CD4-positive, alpha-beta T cell treated with Interleukin-4 for 4 hours (primary cell): ENCODE data around the gene MAN1C1.
"Not testable (repeated sequence)": the region's sequence is repeated elsewhere in the genome, so short reads cannot be mapped to it uniquely, and the experiment has no call there.

Experiments
- DNase-seq: peaks from one replicate; pipeline ENCODE4 v3.0.0-alpha.2; 2020

The MAN1C1 gene

DNA sequence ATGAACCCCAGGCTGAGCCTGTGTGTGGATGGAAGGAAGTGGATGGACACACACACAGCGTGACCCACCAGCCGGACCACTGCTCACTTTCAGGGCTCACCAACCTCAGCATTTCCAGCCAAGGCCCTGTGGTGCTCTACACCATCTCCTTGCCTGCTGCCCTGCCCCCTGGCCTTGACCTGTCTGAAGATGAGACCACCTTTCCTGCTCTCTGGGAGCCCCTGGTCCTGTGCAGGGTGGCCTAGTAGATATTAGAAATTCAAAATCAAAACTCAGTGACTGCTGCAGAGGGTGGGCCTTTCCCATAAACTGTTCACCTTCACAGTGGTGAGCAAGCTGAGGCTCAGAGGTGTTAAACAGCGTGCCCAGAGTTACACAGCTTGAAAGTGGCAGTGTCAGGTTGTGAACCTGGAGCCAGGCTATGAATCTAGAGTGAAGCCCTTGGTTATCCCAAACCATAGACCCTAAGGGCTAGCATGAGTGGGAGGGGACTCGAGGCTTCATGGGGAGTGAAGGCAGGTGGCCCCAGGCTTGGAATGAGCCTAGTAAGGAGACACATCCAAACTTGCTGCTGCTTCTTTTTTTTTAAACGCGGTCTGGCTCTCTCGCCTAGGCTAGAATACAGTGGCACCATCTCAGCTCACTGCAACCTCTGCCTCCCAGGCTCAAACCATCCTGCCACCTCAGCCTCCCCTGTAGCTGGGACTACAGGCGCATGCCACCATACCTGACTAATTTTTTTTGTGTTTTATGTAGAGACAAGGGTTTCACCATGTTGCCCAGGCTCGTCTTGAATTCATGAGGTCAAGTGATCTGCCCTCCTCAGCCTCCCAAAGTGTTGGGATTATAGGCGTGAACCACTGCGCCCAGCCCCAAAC lies 41.5 kb downstream of the MAN1C1 start:
- no peak for DNase-seq

DNA sequence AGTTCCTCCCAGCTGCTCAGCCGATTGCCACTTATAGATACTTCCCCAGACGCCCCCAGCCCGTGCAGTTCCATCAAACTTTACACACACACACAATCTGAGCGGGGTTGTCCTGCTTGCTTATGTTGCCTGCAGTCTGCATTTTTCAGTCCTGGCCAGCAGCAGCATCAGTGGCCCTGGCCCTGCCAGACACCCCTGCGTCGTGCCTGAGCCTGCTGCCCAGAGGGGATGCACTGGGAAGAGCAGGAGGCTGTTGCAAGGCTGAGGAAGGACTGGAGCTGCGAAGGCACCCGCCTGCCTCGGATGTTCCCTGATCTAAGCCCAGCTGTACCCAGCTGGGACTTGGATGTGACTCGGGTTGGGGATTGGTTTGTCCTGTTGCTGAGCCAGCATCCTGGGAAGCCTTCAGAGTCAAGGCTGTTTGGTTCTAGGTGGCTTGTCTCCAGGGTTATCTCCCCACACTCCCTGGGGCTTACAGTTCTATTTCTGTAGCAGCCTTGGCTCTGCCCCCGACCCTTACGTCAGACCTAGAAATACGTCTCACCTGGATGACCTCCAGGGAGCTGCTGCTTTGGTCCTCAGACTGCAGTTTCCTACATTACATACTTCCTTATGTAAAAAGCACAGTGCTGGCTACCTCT lies 42.3 kb downstream of the MAN1C1 start:
- DNase-seq, result no peak

- no peak for DNase-seq
These were observed 44.6 kb downstream of the MAN1C1 start for GRCh38 chr1:25661043-25661815.

- DNase-seq, result no peak
These were observed 45.5 kb downstream of the MAN1C1 start for GRCh38 chr1:25662061-25662460.

GRCh38 chr1:25662959-25663358 lies 46.4 kb downstream of the MAN1C1 start:
- not testable (repeated sequence) for DNase-seq

GRCh38 chr1:25664357-25665199 lies 48.0 kb downstream of the MAN1C1 start:
- no peak for DNase-seq

DNA sequence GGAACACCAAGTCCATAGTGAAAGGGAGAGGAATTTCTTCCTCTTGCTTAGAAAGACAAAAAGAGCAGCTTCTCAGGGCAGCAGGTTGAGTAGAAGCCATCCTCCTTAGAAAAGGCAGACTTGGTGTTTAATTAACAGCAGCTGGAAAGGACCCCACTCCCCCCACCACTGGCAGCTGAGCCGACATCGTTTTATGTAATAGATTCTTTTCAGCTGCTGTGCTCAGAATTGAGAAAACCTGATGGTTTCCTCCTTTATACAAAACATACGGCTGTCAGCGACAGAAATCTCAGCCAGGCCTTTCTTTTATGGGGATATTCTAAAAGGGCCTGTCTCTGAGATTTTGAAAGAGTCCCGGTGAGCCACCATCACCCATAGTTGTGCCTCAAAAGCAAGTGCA lies 49.9 kb downstream of the MAN1C1 start:
- no peak for DNase-seq

DNA sequence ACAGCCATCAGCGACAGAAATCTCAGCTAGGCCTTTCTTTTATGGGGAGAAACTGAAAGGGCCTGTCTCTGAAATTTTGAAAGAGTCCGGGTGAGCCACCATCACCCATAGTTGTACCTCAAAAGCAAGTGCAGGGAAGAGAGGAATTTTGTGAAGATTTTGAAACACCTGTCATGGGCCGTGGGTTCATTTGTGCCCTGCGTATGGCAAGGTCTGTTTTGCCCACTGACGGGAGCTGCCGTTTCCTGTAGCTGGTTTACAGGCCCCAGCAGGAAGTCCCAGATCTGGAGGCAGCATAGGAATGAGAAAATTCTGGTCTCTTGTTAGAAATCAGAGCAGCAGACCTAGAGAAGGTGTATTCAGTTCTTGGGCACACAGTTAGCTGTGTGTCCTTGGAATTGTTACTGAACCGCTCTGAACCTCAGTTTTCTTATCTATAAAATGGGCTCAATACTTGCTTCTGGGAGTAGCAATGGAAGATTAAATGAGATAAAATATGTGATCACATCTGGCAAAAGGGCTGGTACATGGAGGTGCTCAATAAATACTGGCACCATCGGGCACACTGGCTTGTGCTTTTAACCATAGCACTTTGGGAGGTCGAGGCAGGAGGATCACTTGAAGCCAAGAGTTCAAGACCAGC lies 52.5 kb downstream of the MAN1C1 start:
- DNase-seq, result no peak

GRCh38 chr1:25669781-25670567 lies 53.4 kb downstream of the MAN1C1 start:
- no peak for DNase-seq

DNA sequence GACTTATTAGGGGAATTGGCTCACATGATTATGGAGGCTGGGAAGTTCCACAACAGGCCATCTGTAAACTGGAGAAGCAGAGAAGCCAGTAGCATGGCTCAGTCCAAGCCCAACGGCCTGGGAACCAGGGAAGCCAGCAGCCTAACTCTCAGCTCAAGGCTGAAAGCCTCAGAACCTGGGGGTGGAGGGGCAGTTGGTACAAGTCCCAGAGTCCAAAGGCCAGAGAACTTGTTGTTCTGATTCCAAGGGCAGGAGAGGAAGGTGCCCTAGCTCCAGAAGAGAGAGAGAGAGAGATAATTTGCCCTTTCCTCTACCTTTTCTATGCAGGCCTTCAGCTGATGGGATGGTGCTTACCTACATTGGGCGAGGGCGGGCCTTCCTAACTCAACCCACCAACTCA lies 55.3 kb downstream of the MAN1C1 start:
- no peak for DNase-seq

DNA sequence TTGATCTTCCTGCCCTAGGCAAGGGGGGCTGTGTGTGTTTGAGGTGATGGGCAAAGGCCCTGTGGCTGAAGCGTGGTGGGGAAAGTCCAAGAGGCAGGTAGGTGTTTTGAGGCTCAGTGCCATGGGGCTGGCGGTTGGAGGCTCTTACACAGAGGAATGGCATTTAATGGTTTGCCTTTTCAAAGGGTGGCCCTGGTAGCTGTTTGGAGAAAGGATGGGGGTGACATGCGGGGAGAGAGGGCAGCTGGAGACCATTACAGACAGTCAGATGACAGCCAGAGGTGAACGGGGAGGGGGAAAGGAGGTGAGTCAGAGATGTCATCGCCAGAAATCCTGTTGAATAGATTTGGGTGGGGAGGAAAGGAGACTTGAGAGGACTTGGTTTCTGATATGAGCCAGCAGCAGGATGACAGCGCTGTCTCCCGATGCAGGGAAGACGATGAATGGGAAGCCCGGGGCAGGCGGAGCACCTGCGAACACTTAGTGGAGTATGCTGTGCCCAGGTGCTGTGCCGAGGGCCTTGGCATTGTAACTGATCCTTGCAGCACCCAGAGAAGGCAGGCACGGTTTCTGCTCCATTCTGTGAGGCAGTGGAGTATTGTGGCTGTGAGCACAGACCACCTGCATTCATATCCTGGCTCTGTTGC lies 56.3 kb downstream of the MAN1C1 start:
- DNase-seq, result no peak

DNA sequence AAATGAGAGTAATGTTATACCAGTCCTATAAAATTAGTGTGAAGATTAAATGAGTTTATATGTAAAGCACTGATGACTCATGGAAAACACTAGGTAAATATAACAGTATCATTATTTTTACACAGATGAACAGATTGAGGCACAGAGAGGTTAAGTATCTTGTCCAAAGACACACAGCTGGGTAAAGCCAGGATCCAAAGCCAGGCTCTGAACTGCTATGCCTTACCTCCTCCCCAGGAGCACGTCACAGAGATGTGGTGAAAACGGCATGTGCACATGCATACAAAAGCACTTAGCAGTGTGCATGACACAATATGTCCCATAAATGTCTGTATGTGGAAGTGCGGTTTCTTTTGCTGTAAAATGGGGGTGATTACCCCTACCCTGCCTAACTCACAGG lies 56.9 kb downstream of the MAN1C1 start:
- DNase-seq, result no peak

- DNase-seq, result no peak
These were observed 57.6 kb downstream of the MAN1C1 start for GRCh38 chr1:25673962-25674806.

DNA sequence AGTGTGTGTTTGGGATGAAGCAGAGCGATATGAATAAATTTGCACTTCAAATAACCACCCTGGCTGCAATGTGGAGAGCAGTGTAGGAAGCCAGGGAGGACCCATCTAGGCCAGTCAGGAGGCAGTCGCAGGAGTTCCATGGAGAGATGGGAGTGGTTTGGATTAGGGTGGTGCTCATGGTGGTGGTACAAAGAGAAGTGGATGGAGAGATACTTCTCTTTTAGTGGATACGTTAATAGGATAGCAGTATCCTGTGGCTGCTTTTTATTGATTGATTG lies 58.2 kb downstream of the MAN1C1 start:
- DNase-seq, result no peak

- DNase-seq, result peak; percentile 75
These were observed 59.3 kb downstream of the MAN1C1 start for GRCh38 chr1:25675729-25676476.

DNA sequence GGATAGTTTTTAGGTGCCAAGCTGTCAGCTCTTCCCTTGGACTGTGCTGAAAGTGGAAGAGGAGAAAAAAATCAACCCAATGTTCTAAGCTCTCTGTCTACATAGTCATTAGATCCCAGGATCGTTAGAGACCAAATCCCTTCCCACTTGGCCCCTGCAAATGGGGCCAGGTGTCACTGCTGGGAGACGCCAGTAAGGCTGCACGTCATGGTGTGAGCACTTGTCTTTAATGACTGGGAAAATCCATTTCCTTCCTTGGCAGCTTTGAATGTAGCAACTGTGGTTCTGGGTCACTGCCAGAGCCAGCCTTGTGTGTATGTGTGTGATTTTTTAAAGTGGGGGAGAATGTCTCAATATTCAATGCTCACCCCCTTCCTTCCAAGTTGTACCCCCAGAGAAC lies 59.9 kb downstream of the MAN1C1 start:
- DNase-seq, result no peak

DNA sequence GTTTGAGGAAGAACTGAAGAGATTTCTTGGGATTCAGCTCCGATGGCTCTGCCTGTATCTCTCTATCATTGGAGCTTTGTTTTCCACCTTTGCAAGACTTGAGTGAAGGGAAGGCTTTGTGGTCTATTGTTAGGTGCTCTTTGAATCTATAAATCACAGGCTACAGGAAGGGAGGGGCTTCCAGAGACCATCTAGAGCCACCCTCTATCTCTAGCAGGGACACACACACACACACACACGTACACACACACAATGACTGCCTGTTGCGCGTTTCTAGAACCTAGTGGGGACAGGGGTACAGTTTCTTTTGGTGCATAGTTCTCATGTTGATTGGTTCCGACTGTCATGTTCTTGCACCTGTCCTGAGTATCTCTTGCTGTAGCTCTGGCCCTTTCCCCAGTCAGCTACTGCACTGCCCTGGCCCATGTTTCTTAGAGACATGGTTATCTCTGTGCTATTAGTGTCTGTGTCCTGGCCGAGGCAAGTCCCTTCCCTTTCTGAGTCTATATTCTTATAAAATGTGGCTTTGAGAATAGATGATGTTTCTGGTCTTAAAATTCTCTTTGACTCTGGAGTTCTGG lies 60.7 kb downstream of the MAN1C1 start:
- peak; percentile 43 for DNase-seq

- no peak for DNase-seq
These were observed 62.6 kb downstream of the MAN1C1 start for GRCh38 chr1:25679171-25679570.

- no peak for DNase-seq
These were observed 64.1 kb downstream of the MAN1C1 start for GRCh38 chr1:25680701-25681100.
